Vagina (tissue), 2 donors: ENCODE results near the gene BCL2L14. TPM values are rescaled to one million over a fixed set of nuclear protein-coding genes. Genes with fewer than 3 reads are reported as not detected.

Experiments used
- DNase-seq, 2 donors: peaks; one replicate each; pipeline ENCODE4 v3.0.0-alpha.2; 2017; ENCODE audit errors: extremely low spot score in 2 of 2
- H3K27ac ChIP-seq: fragments of 200-600 bp; sonication (generic); one replicate; pipeline ENCODE4 v1.5.1; 2019
- H3K27me3 ChIP-seq: fragments of 200-600 bp; sonication (generic); one replicate; pipeline ENCODE4 v1.5.1; 2019
- H3K36me3 ChIP-seq, 2 donors: fragments of 200-600 bp; sonication (generic); one replicate each; pipeline ENCODE4 v1.5.1; 2017 to 2019
- H3K4me1 ChIP-seq: fragments of 200-600 bp; sonication (generic); one replicate; pipeline ENCODE4 v1.5.1; 2019
- H3K4me3 ChIP-seq, 2 donors: fragments of 200-600 bp; sonication (generic); 1 replicate in 1 of 2; 2 replicates in 1 of 2; pipeline ENCODE4 v1.5.1; 2016 to 2019
- H3K9me3 ChIP-seq: fragments of 200-600 bp; sonication (generic); one replicate; pipeline ENCODE4 v1.5.1; 2019
- CTCF ChIP-seq, 3 experiments: fragments of 450-650 bp in 2 of 3; fragments of 200-600 bp in 1 of 3; sonication (generic) in 1 of 3; IDR thresholded peaks; one replicate each; pipeline ENCODE4 v1.5.1; 2017 to 2019; ENCODE audit warnings: antibody characterized with exemption in 3 of 3, mild to moderate bottlenecking in 2 of 3, moderate library complexity in 2 of 3
- POLR2A ChIP-seq, 2 donors: fragments of 450-650 bp; IDR thresholded peaks; one replicate each; pipeline ENCODE4 v1.6.1; 2017; ENCODE audit warnings: antibody characterized with exemption in 2 of 2, mild to moderate bottlenecking in 2 of 2, moderate library complexity in 2 of 2
- POLR2AphosphoS5 ChIP-seq, 2 donors: sonication (generic); formaldehyde crosslinking; IDR thresholded peaks; one replicate each; pipeline ENCODE4 v1.9.0; 2017; ENCODE audit warnings: antibody characterized with exemption in 2 of 2, mild to moderate bottlenecking in 2 of 2, low read depth in 1 of 2; ENCODE audit not compliant: insufficient read depth in 1 of 2
- intact Hi-C: fragments of 100-400 bp; cut with DNase I; formaldehyde crosslinking; loops from one replicate; pipeline ENCODE4 v1.15.1; 2023
- total RNA-seq: library from RNA; depleted of rRNA; stranded (reverse); fragments of >200 nt; gene quantifications from one replicate; pipeline ENCODE4 v1.2.3, GENCODE V29; 2016

Gene BCL2L14
- total RNA-seq, 1 donor from 2014 or later = not detected

- Histone ChIP-seq H3K36me3 (peaks cover 0 to 42% of the 10 kb centered on the region in 2 donors), H3K27ac (no peak overlapping the region), H3K4me1 (no peaks in the 10 kb centered on the region), H3K9me3 (no peaks in the 10 kb centered on the region), H3K27me3 (no peaks in the 10 kb centered on the region), H3K4me3 (no peak overlapping the region)
- intact Hi-C loops = no loop called here
- DNase-seq = no peak
- no peak for TF ChIP-seq POLR2A (IDR thresholded peaks at IDR 0.05)
- TF ChIP-seq POLR2AphosphoS5 (IDR thresholded peaks at IDR 0.05; ENCODE audit: insufficient read depth in 1 of 2, low read depth in 1 of 2) = no peak
- TF ChIP-seq CTCF (IDR thresholded peaks at IDR 0.05) = no peak
Measured at GRCh38 chr12:12127304-12127703, 56.6 kb downstream of the BCL2L14 start.

GRCh38 chr12:12128670-12129069 lies 57.9 kb downstream of the BCL2L14 start:
- DNase-seq = no peak
- TF ChIP-seq CTCF (IDR thresholded peaks at IDR 0.05) (no peak), POLR2AphosphoS5 (IDR thresholded peaks at IDR 0.05; ENCODE audit: insufficient read depth in 1 of 2, low read depth in 1 of 2) (no peak), POLR2A (IDR thresholded peaks at IDR 0.05) (no peak)
- no peak overlapping the region for H3K4me3 ChIP-seq
- no peak overlapping the region for H3K27ac ChIP-seq
- intact Hi-C loops = no loop called here
- peaks cover 0 to 34% of the 10 kb centered on the region in 2 donors for H3K36me3 ChIP-seq
- no peaks in the 10 kb centered on the region for H3K27me3 ChIP-seq
- H3K9me3 ChIP-seq = no peaks in the 10 kb centered on the region
- no peaks in the 10 kb centered on the region for H3K4me1 ChIP-seq

- Histone ChIP-seq H3K27me3 (no peaks in the 10 kb centered on the region), H3K36me3 (peaks cover 0 to 18% of the 10 kb centered on the region in 2 donors), H3K4me3 (no peak overlapping the region), H3K9me3 (no peaks in the 10 kb centered on the region), H3K4me1 (no peaks in the 10 kb centered on the region), H3K27ac (no peak overlapping the region)
- DNase-seq = no peak
- TF ChIP-seq POLR2A (IDR thresholded peaks at IDR 0.05) = no peak
- TF ChIP-seq POLR2AphosphoS5 (IDR thresholded peaks at IDR 0.05; ENCODE audit: insufficient read depth in 1 of 2, low read depth in 1 of 2) = no peak
- TF ChIP-seq CTCF (IDR thresholded peaks at IDR 0.05) = no peak
- intact Hi-C loops = no loop called here
Measured at GRCh38 chr12:12133259-12133658, 62.5 kb downstream of the BCL2L14 start.

GRCh38 chr12:12133785-12134184 lies 63.0 kb downstream of the BCL2L14 start:
- Histone ChIP-seq H3K4me1 (no peaks in the 10 kb centered on the region), H3K36me3 (peaks cover 0 to 18% of the 10 kb centered on the region in 2 donors), H3K27ac (no peak overlapping the region), H3K9me3 (no peaks in the 10 kb centered on the region), H3K4me3 (no peak overlapping the region), H3K27me3 (no peaks in the 10 kb centered on the region)
- intact Hi-C loops = no loop called here
- no peak for DNase-seq
- TF ChIP-seq POLR2A (IDR thresholded peaks at IDR 0.05) (no peak), POLR2AphosphoS5 (IDR thresholded peaks at IDR 0.05; ENCODE audit: insufficient read depth in 1 of 2, low read depth in 1 of 2) (no peak), CTCF (IDR thresholded peaks at IDR 0.05) (no peak)

- no peaks in the 10 kb centered on the region for H3K4me1 ChIP-seq
- intact Hi-C loops = no loop called here
- no peaks in the 10 kb centered on the region for H3K27me3 ChIP-seq
- no peak for TF ChIP-seq POLR2AphosphoS5 (IDR thresholded peaks at IDR 0.05; ENCODE audit: insufficient read depth in 1 of 2, low read depth in 1 of 2)
- no peak for TF ChIP-seq POLR2A (IDR thresholded peaks at IDR 0.05)
- TF ChIP-seq CTCF (IDR thresholded peaks at IDR 0.05) = no peak
- no peak overlapping the region for H3K27ac ChIP-seq
- no peak overlapping the region for H3K4me3 ChIP-seq
- H3K36me3 ChIP-seq = peaks cover 0 to 7% of the 10 kb centered on the region in 2 donors
- no peak for DNase-seq
- no peaks in the 10 kb centered on the region for H3K9me3 ChIP-seq
Measured at GRCh38 chr12:12138203-12139154, 67.7 kb downstream of the BCL2L14 start.
